Neural crest cell (in vitro differentiated cells): ENCODE results near the gene VAPB. TPM values are rescaled to one million over a fixed set of nuclear protein-coding genes. Genes with fewer than 3 reads are reported as not detected.

ENCODE experiments used
- DNase-seq: peaks from one replicate; pipeline ENCODE4 v3.0.0; 2021; ENCODE audit warnings: low read depth, mixed read lengths, low spot score
- H3K27ac Mint-ChIP-seq: one replicate; pipeline ENCODE4 v1.8.0; 2021; ENCODE audit warnings: mild to moderate bottlenecking, mixed read lengths; ENCODE audit not compliant: unreplicated experiment
- H3K27me3 Mint-ChIP-seq: 2 replicates; pipeline ENCODE4 v1.8.0; 2021; ENCODE audit warnings: low read depth, mild to moderate bottlenecking, mixed read lengths
- H3K36me3 Mint-ChIP-seq: 2 replicates; pipeline ENCODE4 v1.8.0; 2021; ENCODE audit warnings: low read depth, mild to moderate bottlenecking, mixed read lengths
- H3K4me1 Mint-ChIP-seq: 2 replicates; pipeline ENCODE4 v1.8.0; 2021; ENCODE audit warnings: mixed read lengths
- H3K4me3 Mint-ChIP-seq: one replicate; pipeline ENCODE4 v1.8.0; 2021; ENCODE audit warnings: mild to moderate bottlenecking, mixed read lengths
- H3K9me3 Mint-ChIP-seq: 2 replicates; pipeline ENCODE4 v1.8.0; 2021; ENCODE audit warnings: mixed read lengths
- CTCF ChIP-seq: fragments of 200-600 bp; sonication (generic); conservative IDR thresholded peaks from 2 replicates; pipeline ENCODE4 v1.5.0; 2021; ENCODE audit warnings: antibody characterized with exemption, mild to moderate bottlenecking
- total RNA-seq: library from RNA; stranded (reverse); gene quantifications from 2 replicates; pipeline ENCODE4 v1.2.1, GENCODE V29; 2021

The VAPB gene
- total RNA-seq, 1 donor from 2014 or later, result 57.7 TPM

- no peak overlapping the region for H3K27ac Mint-ChIP-seq
- H3K4me3 Mint-ChIP-seq, result no peak overlapping the region
- no peak for DNase-seq
- H3K36me3 Mint-ChIP-seq, result peaks cover 7% of the 10 kb centered on the region
- H3K9me3 Mint-ChIP-seq, result peaks cover 9% of the 10 kb centered on the region
- H3K27me3 Mint-ChIP-seq, result no peaks in the 10 kb centered on the region
- no peaks in the 10 kb centered on the region for H3K4me1 Mint-ChIP-seq
- TF ChIP-seq CTCF, result no peak
Observed at GRCh38 chr20:58475466-58475865, 86.4 kb downstream of the VAPB start.

GRCh38 chr20:58478141-58478805 lies 89.2 kb downstream of the VAPB start:
- H3K27me3 Mint-ChIP-seq, result no peaks in the 10 kb centered on the region
- peaks cover 14% of the 10 kb centered on the region for H3K9me3 Mint-ChIP-seq
- H3K36me3 Mint-ChIP-seq, result peaks cover 12% of the 10 kb centered on the region
- no peak overlapping the region for H3K4me3 Mint-ChIP-seq
- DNase-seq, result no peak
- TF ChIP-seq CTCF, result no peak
- H3K4me1 Mint-ChIP-seq, result peaks cover 8% of the 10 kb centered on the region
- H3K27ac Mint-ChIP-seq, result no peak overlapping the region

- Mint-ChIP-seq H3K4me3 (no peak overlapping the region), H3K27me3 (no peaks in the 10 kb centered on the region), H3K27ac (no peak overlapping the region), H3K4me1 (peaks cover 8% of the 10 kb centered on the region), H3K36me3 (peaks cover 14% of the 10 kb centered on the region), H3K9me3 (peaks cover 17% of the 10 kb centered on the region)
- TF ChIP-seq CTCF, result no peak
- DNase-seq, result no peak
Observed at GRCh38 chr20:58479726-58480440, 90.9 kb downstream of the VAPB start.

GRCh38 chr20:58480551-58481336 lies 91.7 kb downstream of the VAPB start:
- no peak for TF ChIP-seq CTCF
- H3K4me3 Mint-ChIP-seq, result no peak overlapping the region
- H3K27me3 Mint-ChIP-seq, result no peaks in the 10 kb centered on the region
- H3K9me3 Mint-ChIP-seq, result peaks cover 17% of the 10 kb centered on the region
- H3K4me1 Mint-ChIP-seq, result peaks cover 8% of the 10 kb centered on the region
- peaks cover 14% of the 10 kb centered on the region for H3K36me3 Mint-ChIP-seq
- H3K27ac Mint-ChIP-seq, result no peak overlapping the region
- no peak for DNase-seq

GRCh38 chr20:58481481-58482021 lies 92.5 kb downstream of the VAPB start:
- Mint-ChIP-seq H3K27me3 (no peaks in the 10 kb centered on the region), H3K4me1 (peaks cover 8% of the 10 kb centered on the region), H3K27ac (peak overlapping the region; percentile 63), H3K4me3 (no peak overlapping the region), H3K36me3 (peaks cover 20% of the 10 kb centered on the region), H3K9me3 (peaks cover 22% of the 10 kb centered on the region)
- peak; percentile 66 for TF ChIP-seq CTCF
- DNase-seq, result peak; percentile 53
